IMR-90 (cell line): ENCODE measurements around the gene KCTD4. TPM values are rescaled to one million over a fixed set of nuclear protein-coding genes. Genes with fewer than 3 reads are reported as not detected.
A peak's percentile ranks its signal among the peaks of the same experiment; 100 is the strongest.

Experiments used
- ATAC-seq: fragments of 200-7000 bp; cut with Tn5 transposase; 2 replicates; pipeline ENCODE4 v1.9.1; 2020; ENCODE audit warnings: low read depth, mild to moderate bottlenecking, moderate library complexity
- BruUV-seq: library from RNA; stranded (reverse); fragments of 400-500 nt; replicated peaks from 2 replicates; lab custom pipeline; 2021; lab: Mats Ljungman, UMichigan
- CTCF ChIA-PET: fragments of 300-600 bp; formaldehyde crosslinking; extraction: SDS; loops from one replicate; lab custom pipeline; 2021; ENCODE audit warnings: antibody characterized with exemption; lab: Yijun Ruan, JAX
- POLR2A ChIA-PET: fragments of 300-600 bp; sonication (Branson Sonifier 250); formaldehyde crosslinking; loops from one replicate; lab custom pipeline; 2022; ENCODE audit warnings: antibody characterized with exemption; ENCODE audit not compliant: unreplicated experiment; lab: Charles Lee
- DNase-seq: peaks from one replicate; pipeline ENCODE4 v3.0.0; 2013
- H2AFZ ChIP-seq: replicated peaks from 2 replicates; pipeline ENCODE3; 2013; ENCODE audit warnings: low read length, mild to moderate bottlenecking; ENCODE audit not compliant: poor library complexity
- H2AK5ac ChIP-seq: 2 replicates; pipeline ENCODE4 v1.6.1; 2013; ENCODE audit warnings: low read depth, low read length, inconsistent platforms
- H2AK9ac ChIP-seq: replicated peaks from 2 replicates; pipeline ENCODE3; 2013; ENCODE audit warnings: mild to moderate bottlenecking, low read depth, low read length, moderate library complexity; ENCODE audit not compliant: poor library complexity
- H2BK120ac ChIP-seq: 2 replicates; pipeline ENCODE4 v1.6.1; 2013; ENCODE audit warnings: low read depth, low read length, inconsistent platforms
- H2BK15ac ChIP-seq: 3 replicates; pipeline ENCODE4 v1.6.1; 2013; ENCODE audit warnings: low read depth, low read length, inconsistent platforms
- H2BK20ac ChIP-seq: 2 replicates; pipeline ENCODE4 v1.6.1; 2013; ENCODE audit warnings: low read depth, mild to moderate bottlenecking, inconsistent platforms, low read length, moderate library complexity
- H2BK5ac ChIP-seq: 2 replicates; pipeline ENCODE4 v1.6.1; 2013; ENCODE audit warnings: mild to moderate bottlenecking, low read depth, low read length, inconsistent platforms; ENCODE audit not compliant: poor library complexity, severe bottlenecking
- H3K14ac ChIP-seq: replicated peaks from 2 replicates; pipeline ENCODE4 v1.6.1; 2013; ENCODE audit warnings: low read depth, low read length, inconsistent platforms
- H3K18ac ChIP-seq: 2 replicates; pipeline ENCODE4 v1.6.1; 2013; ENCODE audit warnings: low read depth, low read length, control low read depth
- H3K23ac ChIP-seq: 2 replicates; pipeline ENCODE4 v1.6.1; 2013; ENCODE audit warnings: low read depth, low read length, inconsistent platforms
- H3K27ac ChIP-seq: 2 replicates; pipeline ENCODE4 v1.5.1; 2013; ENCODE audit warnings: mild to moderate bottlenecking, control low read depth, low read length; ENCODE audit not compliant: insufficient read depth
- H3K27me3 ChIP-seq: 2 replicates; pipeline ENCODE4 v1.6.1; 2013; ENCODE audit warnings: low read length; ENCODE audit not compliant: control insufficient read depth, insufficient read depth
- H3K36me3 ChIP-seq: 2 replicates; pipeline ENCODE4 v1.6.1; 2013; ENCODE audit warnings: low read length, mixed read lengths; ENCODE audit not compliant: control insufficient read depth, insufficient read depth
- H3K4ac ChIP-seq: 2 replicates; pipeline ENCODE4 v1.6.1; 2013; ENCODE audit warnings: low read depth, low read length, inconsistent platforms
- H3K4me1 ChIP-seq: 2 replicates; pipeline ENCODE4 v1.6.1; 2013; ENCODE audit warnings: low read length, mixed read lengths; ENCODE audit not compliant: control insufficient read depth, insufficient read depth
- H3K4me2 ChIP-seq: 2 replicates; pipeline ENCODE4 v1.6.1; 2013; ENCODE audit warnings: low read depth, mild to moderate bottlenecking, control low read depth, low read length, moderate library complexity
- H3K4me3 ChIP-seq: 2 replicates; pipeline ENCODE4 v1.5.1; 2013; ENCODE audit warnings: low read depth, mild to moderate bottlenecking, control low read depth, low read length, moderate library complexity; ENCODE audit not compliant: insufficient read depth
- H3K56ac ChIP-seq: 2 replicates; pipeline ENCODE4 v1.6.1; 2013; ENCODE audit warnings: low read length, inconsistent platforms; ENCODE audit not compliant: insufficient read depth; ENCODE audit errors: extremely low read depth
- H3K79me1 ChIP-seq, 2 experiments: 2 replicates each; pipeline ENCODE4 v1.6.1; 2013; ENCODE audit warnings: low read length in 2 of 2, inconsistent platforms in 1 of 2, low read depth in 1 of 2
- H3K9ac ChIP-seq: 2 replicates; pipeline ENCODE4 v1.6.1; 2013; ENCODE audit warnings: low read depth, low read length, control low read depth
- H3K9me1 ChIP-seq: 2 replicates; pipeline ENCODE4 v1.6.1; 2013; ENCODE audit warnings: low read length, inconsistent platforms; ENCODE audit not compliant: insufficient read depth
- H3K9me3 ChIP-seq: 2 replicates; pipeline ENCODE4 v1.6.1; 2013; ENCODE audit warnings: low read length; ENCODE audit not compliant: control insufficient read depth, insufficient read depth
- H4K20me1 ChIP-seq: 2 replicates; pipeline ENCODE4 v1.6.1; 2013; ENCODE audit warnings: low read length, inconsistent platforms; ENCODE audit not compliant: insufficient read depth
- H4K5ac ChIP-seq: 2 replicates; pipeline ENCODE4 v1.6.1; 2013; ENCODE audit warnings: mild to moderate bottlenecking, low read depth, low read length, control low read depth
- H4K8ac ChIP-seq, 2 experiments: 2 replicates each; pipeline ENCODE4 v1.6.1; 2013; ENCODE audit warnings: low read depth in 2 of 2, low read length in 2 of 2, control low read depth in 1 of 2, inconsistent platforms in 1 of 2
- H4K91ac ChIP-seq: 2 replicates; pipeline ENCODE4 v1.6.1; 2013; ENCODE audit warnings: low read depth, low read length, inconsistent platforms; ENCODE audit not compliant: insufficient read depth
- BHLHE40 ChIP-seq: fragments of 150-350 bp; IDR thresholded peaks from 2 replicates; pipeline ENCODE4 v1.6.1; 2016; ENCODE audit warnings: mild to moderate bottlenecking, low read depth, low read length
- ELK1 ChIP-seq: fragments of 150-350 bp; IDR thresholded peaks from 2 replicates; pipeline ENCODE4 v1.6.1; 2016; ENCODE audit warnings: low read depth, mild to moderate bottlenecking, low read length, moderate library complexity, borderline replicate concordance
- FOS ChIP-seq: fragments of 150-350 bp; IDR thresholded peaks from 2 replicates; pipeline ENCODE4 v1.6.1; 2016; ENCODE audit warnings: low read depth, low read length
- NFE2L2 ChIP-seq: fragments of 150-350 bp; IDR thresholded peaks from 2 replicates; pipeline ENCODE4 v1.6.1; 2016; ENCODE audit warnings: low read depth, mild to moderate bottlenecking, low read length
- POLR2A ChIP-seq: IDR thresholded peaks from 2 replicates; pipeline ENCODE4 v1.6.1; 2012; ENCODE audit warnings: mild to moderate bottlenecking, low read depth, low read length
- RCOR1 ChIP-seq: IDR thresholded peaks from 2 replicates; pipeline ENCODE4 v1.6.1; 2012; ENCODE audit warnings: mild to moderate bottlenecking, low read length, improper control_type of control experiment; ENCODE audit not compliant: insufficient replicate concordance
- RFX5 ChIP-seq: IDR thresholded peaks from 2 replicates; pipeline ENCODE4 v1.8.0; 2012; ENCODE audit warnings: low read depth, mild to moderate bottlenecking, low read length, moderate library complexity
- SMC3 ChIP-seq: fragments of 150-350 bp; IDR thresholded peaks from 2 replicates; pipeline ENCODE4 v1.6.1; 2016; ENCODE audit warnings: low read depth, mild to moderate bottlenecking, antibody characterized with exemption, low read length, moderate library complexity
- WGBS, 2 experiments: methylation state at CpG; one replicate each; pipeline versions ENCODE4 v1.1.5 to v1.1.7; 2013; ENCODE audit warnings: missing lambda C conversion rate in 2 of 2; ENCODE audit not compliant: insufficient read length in 1 of 2; ENCODE audit errors: extremely low coverage in 2 of 2; 5-methylcytosine and 5-hydroxymethylcytosine counted together
- dilution Hi-C: fragments of 300-500 bp; cut with HindIII; formaldehyde crosslinking; loops from one replicate; pipeline ENCODE4 v1.14.3; 2018; ENCODE audit warnings: low sequenced_read_pairs; ENCODE audit not compliant: unreplicated experiment
- in situ Hi-C: fragments of 300-500 bp; cut with MboI; formaldehyde crosslinking; loops from 3 replicates; pipeline ENCODE4 v1.14.3; 2019; ENCODE audit warnings: low sequenced_read_pairs, inconsistent platforms, mixed read lengths
- intact Hi-C: fragments of 100-400 bp; cut with micrococcal nuclease; formaldehyde crosslinking; loops from 2 replicates; pipeline ENCODE4 v1.10.0; 2022
- polyA plus RNA-seq, 3 experiments: library from polyadenylated mRNA; depleted of rRNA; stranded (reverse); fragments of >200 nt; gene quantifications; 2 replicates each; pipeline ENCODE4 v1.2.3, GENCODE V29; 2012; ENCODE audit warnings: low replicate concordance in 1 of 3
- total RNA-seq: library from RNA; depleted of rRNA; stranded (reverse); fragments of >200 nt; gene quantifications from 2 replicates; pipeline ENCODE4 v1.2.3, GENCODE V29; 2012
- TF ChIP-seq, protein P1 (sequence below): conservative IDR thresholded peaks from 2 replicates; pipeline ENCODE4 v1.5.1; 2012; ENCODE audit warnings: mild to moderate bottlenecking, low read depth, low read length, improper control_type of control experiment
- TF ChIP-seq, protein P2 (sequence below): fragments of 150-350 bp; IDR thresholded peaks from 2 replicates; pipeline ENCODE4 v1.6.1; 2017; ENCODE audit warnings: mild to moderate bottlenecking, antibody characterized with exemption, low read length, low read depth

The KCTD4 gene
- total and polyA plus RNA-seq, 2 of the 4 experiments (the other 2 are of a cell fraction) = 0.53 to 0.72 TPM

DNA sequence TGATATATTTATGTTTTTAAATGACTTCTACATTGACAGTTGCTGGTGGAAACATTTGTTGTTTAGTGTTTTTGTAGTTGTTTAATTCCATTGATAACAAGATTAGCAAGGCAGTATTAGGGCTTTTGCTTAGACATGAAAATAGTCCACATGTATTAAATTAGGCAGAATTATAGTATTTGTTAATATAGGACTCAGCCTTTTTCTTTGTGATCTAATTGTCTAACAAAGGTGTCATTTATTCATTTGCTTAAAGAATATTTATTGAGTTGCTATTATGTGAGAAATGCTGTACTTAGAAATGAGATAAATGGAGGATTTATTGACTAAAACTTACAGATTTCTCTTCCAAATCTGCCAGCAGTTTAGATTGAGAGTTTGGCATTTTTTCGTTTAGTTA lies 41.7 kb upstream of the KCTD4 start:
- Histone ChIP-seq H3K56ac (no peak overlapping the region), H3K14ac (no peak overlapping the region), H2BK5ac (peak overlapping the region; percentile 58), H2BK20ac (no peak overlapping the region), H3K9me1 (peaks cover 4% of the 10 kb centered on the region), H4K8ac (peak overlapping the region in 1 of 2 experiments; percentile 9; a peak in 1 of 4 replicates), H4K5ac (no peak overlapping the region), H2BK15ac (no peak overlapping the region), H4K91ac (no peak overlapping the region), H3K79me1 (peaks cover 21 to 50% of the 10 kb centered on the region in 2 experiments), H2AK9ac (no peak overlapping the region), H3K9me3 (no peaks in the 10 kb centered on the region), H3K4ac (no peak overlapping the region), H2AFZ (no peak overlapping the region), H3K27me3 (no peaks in the 10 kb centered on the region), H3K9ac (no peak overlapping the region), H2AK5ac (no peak overlapping the region), H3K36me3 (no peaks in the 10 kb centered on the region), H4K20me1 (no peaks in the 10 kb centered on the region; the same call in 1 of the 2 replicates), H3K4me3 (no peak overlapping the region), H3K4me1 (peaks cover 3% of the 10 kb centered on the region; the same call in 1 of the 2 replicates), H3K27ac (no peak overlapping the region), H3K18ac (no peak overlapping the region), H3K23ac (no peak overlapping the region), H2BK120ac (no peak overlapping the region), H3K4me2 (no peak overlapping the region; the same call in 1 of the 2 replicates)
- intact Hi-C loops = loop anchor here (1.0 to 5.0 kb wide), 2 partner anchors 8 to 35 kb away; no protein-coding TSS in a partner anchor
- TF ChIP-seq ELK1 (no peak), RCOR1 (no peak), RFX5 (no peak), BHLHE40 (no peak), NFE2L2 (no peak), POLR2A (no peak), SMC3 (no peak), FOS (no peak)
- TF ChIP-seq, protein P1, sequence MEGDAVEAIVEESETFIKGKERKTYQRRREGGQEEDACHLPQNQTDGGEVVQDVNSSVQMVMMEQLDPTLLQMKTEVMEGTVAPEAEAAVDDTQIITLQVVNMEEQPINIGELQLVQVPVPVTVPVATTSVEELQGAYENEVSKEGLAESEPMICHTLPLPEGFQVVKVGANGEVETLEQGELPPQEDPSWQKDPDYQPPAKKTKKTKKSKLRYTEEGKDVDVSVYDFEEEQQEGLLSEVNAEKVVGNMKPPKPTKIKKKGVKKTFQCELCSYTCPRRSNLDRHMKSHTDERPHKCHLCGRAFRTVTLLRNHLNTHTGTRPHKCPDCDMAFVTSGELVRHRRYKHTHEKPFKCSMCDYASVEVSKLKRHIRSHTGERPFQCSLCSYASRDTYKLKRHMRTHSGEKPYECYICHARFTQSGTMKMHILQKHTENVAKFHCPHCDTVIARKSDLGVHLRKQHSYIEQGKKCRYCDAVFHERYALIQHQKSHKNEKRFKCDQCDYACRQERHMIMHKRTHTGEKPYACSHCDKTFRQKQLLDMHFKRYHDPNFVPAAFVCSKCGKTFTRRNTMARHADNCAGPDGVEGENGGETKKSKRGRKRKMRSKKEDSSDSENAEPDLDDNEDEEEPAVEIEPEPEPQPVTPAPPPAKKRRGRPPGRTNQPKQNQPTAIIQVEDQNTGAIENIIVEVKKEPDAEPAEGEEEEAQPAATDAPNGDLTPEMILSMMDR = no peak
- TF ChIP-seq, protein P2, sequence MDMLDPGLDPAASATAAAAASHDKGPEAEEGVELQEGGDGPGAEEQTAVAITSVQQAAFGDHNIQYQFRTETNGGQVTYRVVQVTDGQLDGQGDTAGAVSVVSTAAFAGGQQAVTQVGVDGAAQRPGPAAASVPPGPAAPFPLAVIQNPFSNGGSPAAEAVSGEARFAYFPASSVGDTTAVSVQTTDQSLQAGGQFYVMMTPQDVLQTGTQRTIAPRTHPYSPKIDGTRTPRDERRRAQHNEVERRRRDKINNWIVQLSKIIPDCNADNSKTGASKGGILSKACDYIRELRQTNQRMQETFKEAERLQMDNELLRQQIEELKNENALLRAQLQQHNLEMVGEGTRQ = no peak
- no CpG with 5 or more reads among the region's 1 CpG for WGBS, 2 experiments
- ATAC-seq (no peak), DNase-seq (no peak)
- ChIA-PET CTCF (interaction anchor here (0.6 kb wide), 1 partner anchor 1334 kb away, joined by 3 read pairs; no protein-coding TSS in a partner anchor), POLR2A (no interaction called here)
- in situ Hi-C loops = no loop called here
- BruUV-seq = no TSS peak
- dilution Hi-C loops = no loop called here
